GM12865 (cell line): Measurements from ENCODE around the gene GOLGA7B.

ENCODE experiments used
- DNase-seq: peaks from one replicate; pipeline ENCODE4 v3.0.0; 2010; ENCODE audit warnings: low read depth
- H3K4me3 ChIP-seq: 2 replicates; pipeline ENCODE4 v1.5.1; 2011; ENCODE audit warnings: mild to moderate bottlenecking, low read depth, low read length, control low read depth
- CTCF ChIP-seq: IDR thresholded peaks from 2 replicates; pipeline ENCODE4 v1.5.1; 2011; ENCODE audit warnings: low read length, control low read depth, low read depth, inconsistent platforms; ENCODE audit not compliant: insufficient read depth; ENCODE audit errors: missing control alignments

GOLGA7B gene

DNA sequence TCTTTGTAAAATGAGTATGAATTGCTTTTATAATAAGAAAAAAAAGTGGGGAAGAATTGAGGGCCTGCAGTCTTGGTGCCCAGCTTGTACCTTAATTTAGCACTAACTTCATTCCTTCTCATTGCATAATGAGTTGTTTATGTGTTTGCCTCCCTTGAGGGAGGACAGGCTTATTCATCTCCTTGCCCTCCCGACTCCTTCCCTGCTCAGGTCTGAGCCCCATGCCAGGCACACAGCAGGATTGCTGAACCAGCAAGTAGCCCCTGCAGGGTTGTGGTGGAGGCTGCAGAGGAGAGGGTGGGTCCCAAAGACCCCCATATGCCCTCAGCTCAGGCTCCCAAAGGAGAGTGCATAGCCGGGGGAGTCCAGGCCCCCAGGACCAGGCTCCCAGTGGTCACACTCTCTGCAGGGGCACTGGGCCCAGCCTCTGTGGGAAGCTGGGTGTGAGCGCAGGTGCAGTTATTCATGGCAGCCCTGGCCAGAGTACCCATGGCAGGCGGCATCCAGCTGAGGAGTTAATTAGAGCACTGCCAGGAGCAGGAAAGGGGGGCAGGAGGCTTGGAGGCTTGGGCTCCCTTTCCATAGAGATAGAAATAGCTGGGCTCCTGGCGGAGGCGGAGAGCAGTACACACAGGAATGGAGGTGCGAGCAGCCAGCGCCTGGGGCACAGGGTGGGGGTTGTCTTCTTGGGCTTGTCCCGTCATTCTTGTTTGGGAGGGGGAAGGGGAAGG is 28.2 kb upstream of the GOLGA7B start:
- no peak for DNase-seq
- H3K4me3 ChIP-seq = no peak overlapping the region
- TF ChIP-seq CTCF = no peak

DNA sequence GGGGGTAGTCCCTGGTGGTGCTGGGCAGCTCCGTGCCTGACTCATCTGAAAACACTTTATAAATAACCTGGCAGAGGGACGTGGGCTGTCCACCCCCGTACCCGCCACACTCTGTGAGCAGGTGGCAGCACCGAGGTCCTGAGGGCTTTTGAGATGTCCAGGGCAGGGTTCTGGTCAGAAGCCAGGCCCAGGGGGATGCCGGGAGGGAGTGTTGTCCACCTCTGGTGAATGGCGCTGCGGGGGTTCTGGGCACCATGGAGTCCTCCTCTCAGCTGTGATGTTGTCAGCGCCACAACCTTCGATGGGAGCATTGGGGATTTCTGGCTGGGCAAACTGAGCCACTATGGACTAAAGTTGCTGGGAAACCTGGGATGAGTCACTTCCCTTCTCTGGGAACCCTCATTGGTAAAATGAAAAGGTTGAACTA is 27.4 kb upstream of the GOLGA7B start:
- H3K4me3 ChIP-seq = no peak overlapping the region
- DNase-seq = no peak
- no peak for TF ChIP-seq CTCF

- no peak for TF ChIP-seq CTCF
- no peak for DNase-seq
- no peak overlapping the region for H3K4me3 ChIP-seq
Observed at GRCh38 chr10:97823734-97824133, 25.9 kb upstream of the GOLGA7B start.

DNA sequence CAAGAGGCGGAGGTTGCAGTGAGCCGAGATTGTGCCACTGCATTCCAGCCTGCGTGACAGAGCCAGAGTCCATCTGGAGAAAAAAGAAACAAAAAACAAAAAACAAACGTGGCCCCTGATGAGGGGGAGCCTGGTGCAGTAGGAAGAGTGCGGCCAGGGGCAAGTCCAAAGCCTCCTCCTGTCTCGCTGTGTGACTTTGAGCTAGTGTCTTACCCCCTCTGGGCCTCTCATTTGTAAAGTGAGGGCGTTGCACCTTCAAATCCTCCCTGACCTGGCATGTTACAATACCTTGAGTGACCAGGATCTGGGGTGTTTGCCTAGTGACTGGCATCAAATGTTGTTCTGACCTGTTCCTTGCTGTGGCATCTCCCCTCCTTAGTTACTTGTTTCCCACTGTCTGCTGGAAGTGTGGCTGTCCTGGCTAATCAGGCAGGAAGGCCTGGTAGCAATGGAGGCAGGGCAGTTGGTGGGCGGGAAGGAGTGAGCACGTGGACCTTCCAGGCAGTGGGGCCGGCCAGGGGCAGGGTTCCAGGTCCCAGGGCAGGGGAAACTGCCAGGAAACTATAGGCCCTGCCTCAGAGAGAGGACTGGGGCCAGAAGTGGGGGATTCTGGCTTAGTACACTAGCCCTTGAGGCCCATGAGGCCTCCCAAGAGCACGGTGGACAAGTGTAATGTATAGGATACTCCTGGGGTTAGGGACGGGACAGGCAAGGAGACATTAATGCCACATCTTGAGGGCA is 24.5 kb upstream of the GOLGA7B start:
- no peak for TF ChIP-seq CTCF
- no peak for DNase-seq
- no peak overlapping the region for H3K4me3 ChIP-seq

DNA sequence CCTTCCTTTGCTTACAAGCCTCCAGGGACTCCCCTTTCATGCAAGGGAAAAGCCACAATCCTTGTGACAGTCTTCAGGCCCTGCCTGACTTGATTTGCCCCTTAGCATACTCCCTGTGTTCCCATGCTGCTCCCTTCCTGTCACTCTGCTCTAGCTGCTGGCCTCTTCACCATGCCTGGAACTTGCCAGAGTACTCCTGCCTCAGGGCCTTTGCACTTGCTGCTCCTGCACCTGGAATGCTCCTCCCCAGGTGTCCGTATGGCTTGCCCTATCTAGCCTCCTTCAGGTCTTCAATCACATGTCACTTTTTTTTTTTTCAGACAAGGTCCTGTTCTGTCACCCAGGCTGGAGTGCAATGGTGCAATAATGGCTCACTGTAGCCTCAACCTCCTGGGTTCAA is 22.8 kb upstream of the GOLGA7B start:
- DNase-seq = no peak
- TF ChIP-seq CTCF = no peak
- H3K4me3 ChIP-seq = no peak overlapping the region

- TF ChIP-seq CTCF = no peak
- H3K4me3 ChIP-seq = no peak overlapping the region
- DNase-seq = no peak
Observed at GRCh38 chr10:97827702-97828291, 21.8 kb upstream of the GOLGA7B start.
